GM12878 (cell line): ENCODE data around the gene FRK. TPM values are rescaled to one million over a fixed set of nuclear protein-coding genes. Genes with fewer than 3 reads are reported as not detected.

Experiments used
- ATAC-seq: fragments of 200-7000 bp; cut with Tn5 transposase; 3 replicates; pipeline ENCODE4 v1.9.1; 2020; ENCODE audit warnings: mild to moderate bottlenecking, moderate library complexity
- BruUV-seq: library from RNA; stranded (reverse); fragments of 400-500 nt; replicated peaks from 2 replicates; lab custom pipeline; 2021; lab: Mats Ljungman, UMichigan
- CTCF ChIA-PET: fragments of 300-600 bp; sonication (Branson Sonifier 250); formaldehyde crosslinking; extraction: SDS; loops from one replicate; lab custom pipeline; 2021; ENCODE audit warnings: inconsistent platforms; lab: Yijun Ruan, JAX
- POLR2A ChIA-PET: fragments of 350-600 bp; formaldehyde crosslinking; extraction: SDS; loops from one replicate; lab custom pipeline; 2021; ENCODE audit warnings: inconsistent platforms; lab: Charles Lee
- RAD21 ChIA-PET: fragments of 300-600 bp; sonication (Branson Sonifier 250); formaldehyde crosslinking; loops from one replicate; lab custom pipeline; 2023; ENCODE audit warnings: antibody characterized with exemption; ENCODE audit not compliant: unreplicated experiment; lab: Charles Lee
- SMC1A ChIA-PET: fragments of 300-600 bp; sonication (Branson Sonifier 250); formaldehyde crosslinking; loops from one replicate; lab custom pipeline; 2023; ENCODE audit not compliant: unreplicated experiment, uncharacterized antibody; lab: Charles Lee
- DNase-seq: peaks from one replicate; pipeline ENCODE4 v3.0.0-alpha.2; 2011; ENCODE audit warnings: low read depth, low spot score
- FAIRE-seq: peaks from 3 replicates; lab custom pipeline; 2011; peaks lifted over from hg19 to GRCh38; lab: Jason Lieb, UNC
- H2AFZ ChIP-seq: 2 replicates; pipeline ENCODE4 v1.6.0; 2011; ENCODE audit warnings: low read depth, low read length, control low read depth; ENCODE audit not compliant: control insufficient read depth
- H3K27ac ChIP-seq: 2 replicates; pipeline ENCODE4 v1.5.1; 2011; ENCODE audit warnings: control low read depth; ENCODE audit not compliant: control insufficient read depth, insufficient read depth
- H3K27me3 ChIP-seq, 2 experiments: replicated peaks in 1 of 2; 2 replicates each; pipeline versions ENCODE4 v1.6.0 to v1.6.1; 2011; ENCODE audit warnings: low read length in 1 of 2; ENCODE audit not compliant: control insufficient read depth in 2 of 2, insufficient read depth in 2 of 2
- H3K36me3 ChIP-seq, 2 experiments: 2 replicates each; pipeline ENCODE4 v1.5.1; 2011; ENCODE audit warnings: low read length in 1 of 2; ENCODE audit not compliant: control insufficient read depth in 2 of 2, insufficient read depth in 2 of 2
- H3K4me1 ChIP-seq: 2 replicates; pipeline ENCODE4 v1.6.1; 2011; ENCODE audit warnings: mild to moderate bottlenecking, low read length, moderate library complexity, mixed read lengths; ENCODE audit not compliant: control insufficient read depth, insufficient read depth
- H3K4me2 ChIP-seq: 2 replicates; pipeline ENCODE4 v1.6.0; 2011; ENCODE audit warnings: control low read depth; ENCODE audit not compliant: control insufficient read depth, insufficient read depth
- H3K4me3 ChIP-seq: fragments of 200-600 bp; sonication (generic); 2 replicates; pipeline ENCODE4 v1.5.1; 2016
- H3K79me2 ChIP-seq: 2 replicates; pipeline ENCODE4 v1.6.0; 2011; ENCODE audit warnings: low read length; ENCODE audit not compliant: control insufficient read depth, insufficient read depth
- H3K9ac ChIP-seq: 2 replicates; pipeline ENCODE4 v1.8.0; 2011; ENCODE audit warnings: low read length, control low read depth, mixed read lengths; ENCODE audit not compliant: control insufficient read depth, insufficient read depth
- H3K9me3 ChIP-seq: replicated peaks from 3 replicates; pipeline ENCODE4 v1.5.1; 2011; ENCODE audit warnings: mild to moderate bottlenecking, low read length; ENCODE audit not compliant: control insufficient read depth, insufficient read depth
- H4K20me1 ChIP-seq: 2 replicates; pipeline ENCODE4 v1.6.0; 2011; ENCODE audit not compliant: control insufficient read depth, insufficient read depth
- ASH2L ChIP-seq: fragments of 300-600, 200-600 bp; sonication (generic); IDR thresholded peaks from 2 replicates; pipeline ENCODE4 v1.6.1; 2017; ENCODE audit warnings: low read depth, mild to moderate bottlenecking, borderline replicate concordance
- ATF2 ChIP-seq: IDR thresholded peaks from 2 replicates; pipeline ENCODE4 v1.6.1; 2012; ENCODE audit warnings: low read length, inconsistent platforms
- BCL11A ChIP-seq: IDR thresholded peaks from 2 replicates; pipeline ENCODE4 v1.6.1; 2011; ENCODE audit warnings: low read depth, low read length
- CBFB ChIP-seq: IDR thresholded peaks from 2 replicates; pipeline ENCODE4 v1.6.1; 2016; ENCODE audit warnings: antibody characterized with exemption, low read depth
- E4F1 ChIP-seq: fragments of 450-650 bp; IDR thresholded peaks from 2 replicates; pipeline ENCODE4 v1.6.1; 2018; ENCODE audit warnings: borderline replicate concordance, mild to moderate bottlenecking; ENCODE audit not compliant: partially characterized antibody
- GATAD2B ChIP-seq: fragments of 450-650 bp; conservative IDR thresholded peaks from 2 replicates; pipeline ENCODE4 v1.6.1; 2017; ENCODE audit warnings: low read depth, mild to moderate bottlenecking, moderate library complexity
- IKZF1 ChIP-seq: fragments of 450-650 bp; conservative IDR thresholded peaks from 2 replicates; pipeline ENCODE4 v1.6.1; 2017; ENCODE audit warnings: antibody characterized with exemption, mild to moderate bottlenecking
- LARP7 ChIP-seq: fragments of 450-650 bp; IDR thresholded peaks from 2 replicates; pipeline ENCODE4 v1.6.1; 2017; ENCODE audit warnings: mild to moderate bottlenecking
- MEF2A ChIP-seq: IDR thresholded peaks from 2 replicates; pipeline ENCODE4 v1.6.1; 2011; ENCODE audit warnings: low read depth, mild to moderate bottlenecking, low read length, moderate library complexity; ENCODE audit not compliant: insufficient read depth
- MEF2B ChIP-seq: fragments of 450-650 bp; IDR thresholded peaks from 2 replicates; pipeline ENCODE4 v1.6.1; 2018; ENCODE audit warnings: mild to moderate bottlenecking, moderate library complexity; ENCODE audit not compliant: partially characterized antibody, poor library complexity, severe bottlenecking
- MTA2 ChIP-seq: fragments of 450-650 bp; IDR thresholded peaks from 2 replicates; pipeline ENCODE4 v1.6.1; 2016; ENCODE audit warnings: low read depth, mild to moderate bottlenecking, moderate library complexity
- PAX5 ChIP-seq: IDR thresholded peaks from 2 replicates; pipeline ENCODE4 v1.6.1; 2011; ENCODE audit warnings: low read depth, low read length, borderline replicate concordance
- RAD51 ChIP-seq: fragments of 450-650 bp; IDR thresholded peaks from 2 replicates; pipeline ENCODE4 v1.6.1; 2016; ENCODE audit warnings: moderate library complexity, mild to moderate bottlenecking, inconsistent platforms
- RB1 ChIP-seq: fragments of 450-650 bp; formaldehyde crosslinking; IDR thresholded peaks from 2 replicates; pipeline ENCODE4 v1.6.1; 2017; ENCODE audit warnings: mild to moderate bottlenecking, borderline replicate concordance
- RELB ChIP-seq: fragments of 450-650 bp; IDR thresholded peaks from 2 replicates; pipeline ENCODE4 v1.6.1; 2017; ENCODE audit warnings: low read depth, mild to moderate bottlenecking, moderate library complexity
- YBX1 ChIP-seq: fragments of 450-650 bp; IDR thresholded peaks from 2 replicates; pipeline ENCODE4 v1.6.1; 2016; ENCODE audit warnings: antibody characterized with exemption
- ZNF217 ChIP-seq: fragments of 450-650 bp; IDR thresholded peaks from 2 replicates; pipeline ENCODE4 v1.6.1; 2017; ENCODE audit warnings: antibody characterized with exemption, mild to moderate bottlenecking
- ZNF274 ChIP-seq: IDR thresholded peaks from one replicate; pipeline ENCODE4 v1.8.0; 2011; ENCODE audit not compliant: insufficient read length, insufficient read depth
- WGBS: methylation state at CpG from one replicate; pipeline ENCODE4 v1.1.6; 2016; ENCODE audit warnings: low lambda C conversion rate; ENCODE audit not compliant: insufficient replicate concordance, insufficient coverage; ENCODE audit errors: missing lambda C conversion rate; 5-methylcytosine and 5-hydroxymethylcytosine counted together
- in situ Hi-C: fragments of 300-500 bp; cut with MboI; formaldehyde crosslinking; loops from 9 replicates; pipeline ENCODE4 v1.14.3; 2018; ENCODE audit warnings: mixed read lengths
- intact Hi-C: fragments of 100-400 bp; cut with micrococcal nuclease; formaldehyde crosslinking; loops from one replicate; pipeline ENCODE4 v1.14.2; 2022; ENCODE audit not compliant: unreplicated experiment
- polyA plus RNA-seq, 11 experiments: library from polyadenylated mRNA; depleted of rRNA in 4 of 11; unstranded in 6 of 11; stranded (reverse) in 5 of 11; fragments of >200 nt; fragmentation: Nextera tagmentation in 4 of 11; fragmentation: Illumina TruSeq in 1 of 11; extraction: Ambion mirVana in 4 of 11; extraction: Trizol in 1 of 11; gene quantifications; 1 replicate in 1 of 11; 2 replicates in 10 of 11; pipeline versions ENCODE4 v1.2.1 to v1.2.3, GENCODE V29; 2011 to 2016; ENCODE audit warnings: inconsistent platforms in 2 of 11, missing spikeins in 2 of 11, low read depth in 1 of 11
- total RNA-seq, 4 experiments: library from RNA; depleted of rRNA in 3 of 4; stranded (reverse); fragments of >200 nt in 3 of 4; fragmentation: Illumina TruSeq in 1 of 4; extraction: Trizol in 1 of 4; gene quantifications; 2 replicates each; pipeline versions ENCODE4 v1.2.1 to v1.2.3, GENCODE V29; 2013 to 2021

The FRK gene
- total and polyA plus RNA-seq, 10 of the 15 experiments (the other 5 are each of a cell fraction or from before 2014, with no cell fraction given): 0.29 to 2.4 (median 1.2) TPM

- TF ChIP-seq PAX5 (no peak), CBFB (0 out of 2 replicates have a peak, but pooled peaks have one; percentile 41), LARP7 (no peak), E4F1 (no peak), IKZF1 (0 out of 2 replicates have a peak, but pooled peaks have one; percentile 32), ASH2L (no peak)
Measured at GRCh38 chr6:116020738-116021137, 40.0 kb downstream of the FRK start (continued).

GRCh38 chr6:116019428-116019827 is 41.3 kb downstream of the FRK start:
- ChIA-PET SMC1A (interaction anchor here (0.6 to 6.8 kb wide), 21 partner anchors 8 to 123 kb away, joined by 3 to 101 read pairs (median 5); partner anchors contain the start of genes FRK and NT5DC1), POLR2A (interaction anchor here (1.1 to 5.2 kb wide), 7 partner anchors 11 to 94 kb away, joined by 3 to 51 read pairs (median 16); partner anchors contain the start of gene NT5DC1), RAD21 (interaction anchor here (1.1 to 5.3 kb wide), 9 partner anchors 11 to 234 kb away, joined by 3 to 47 read pairs (median 9); partner anchors contain the start of genes NT5DC1 and TSPYL4)
- TF ChIP-seq MTA2: peak; percentile 94
- peak; percentile 66; the same call in 1 of the 2 replicates for TF ChIP-seq BCL11A
- TF ChIP-seq ATF2: peak; percentile 43; the same call in 1 of the 2 replicates
- TF ChIP-seq MEF2B: peak; percentile 41
- peak; percentile 75 for TF ChIP-seq RAD51
- no peak for TF ChIP-seq ZNF274
- 0 out of 2 replicates have a peak, but pooled peaks have one; percentile 39 for TF ChIP-seq GATAD2B
- peak; percentile 59; the same call in 1 of the 2 replicates for TF ChIP-seq PAX5
- TF ChIP-seq MEF2A: peak; percentile 56; the same call in 1 of the 2 replicates
- TF ChIP-seq RB1: no peak
- TF ChIP-seq YBX1: no peak
- peak; percentile 75; the same call in 1 of the 2 replicates for TF ChIP-seq ZNF217
- TF ChIP-seq RELB: peak; percentile 93

More at GRCh38 chr6:116019428-116019827, 41.3 kb downstream of the FRK start:
- no peak overlapping the region; the same call in none of the 2 replicates for H2AFZ ChIP-seq
- peak overlapping the region; percentile 78 for H3K4me2 ChIP-seq
- peaks cover 1% of the 10 kb centered on the region; the same call in 1 of the 2 replicates for H3K79me2 ChIP-seq
- in situ Hi-C loops: no loop called here
- H3K9ac ChIP-seq: no peak overlapping the region
- intact Hi-C loops: loop anchor here (10.0 kb wide), 2 partner anchors 235 to 645 kb away; partner anchors contain the start of genes TSPYL4 and ZUP1
- CTCF ChIA-PET: interaction anchor here (0.6 to 6.4 kb wide), 15 partner anchors 8 to 249 kb away, joined by 3 to 59 read pairs (median 4); partner anchors contain the start of genes FRK and NT5DC1
- H3K27ac ChIP-seq: peak overlapping the region; percentile 66
- H3K4me3 ChIP-seq: peak overlapping the region; percentile 11; the same call in 1 of the 2 replicates
- H3K36me3 ChIP-seq: no peaks in the 10 kb centered on the region
- 0% methylated on average over 2 of the region's 2 CpGs for WGBS
- no peaks in the 10 kb centered on the region for H4K20me1 ChIP-seq
- DNase-seq (peak; percentile 85), ATAC-seq (peak; percentile 81), FAIRE-seq (no peak)
- H3K4me1 ChIP-seq: peaks cover 51% of the 10 kb centered on the region
- H3K27me3 ChIP-seq: no peaks in the 10 kb centered on the region
- no TSS peak for BruUV-seq
- H3K9me3 ChIP-seq: peaks cover 4% of the 10 kb centered on the region; the same call in 2 of the 3 replicates
